ENCODE measurements around the gene KRTAP10-3. TPM values are rescaled to one million over a fixed set of nuclear protein-coding genes. Genes with fewer than 3 reads are reported as not detected.

KRTAP10-3 gene
- total and polyA plus RNA-seq, 9 of the 15 experiments (the other 6 are each of a cell fraction or from before 2014, with no cell fraction given) = not detected

DNA sequence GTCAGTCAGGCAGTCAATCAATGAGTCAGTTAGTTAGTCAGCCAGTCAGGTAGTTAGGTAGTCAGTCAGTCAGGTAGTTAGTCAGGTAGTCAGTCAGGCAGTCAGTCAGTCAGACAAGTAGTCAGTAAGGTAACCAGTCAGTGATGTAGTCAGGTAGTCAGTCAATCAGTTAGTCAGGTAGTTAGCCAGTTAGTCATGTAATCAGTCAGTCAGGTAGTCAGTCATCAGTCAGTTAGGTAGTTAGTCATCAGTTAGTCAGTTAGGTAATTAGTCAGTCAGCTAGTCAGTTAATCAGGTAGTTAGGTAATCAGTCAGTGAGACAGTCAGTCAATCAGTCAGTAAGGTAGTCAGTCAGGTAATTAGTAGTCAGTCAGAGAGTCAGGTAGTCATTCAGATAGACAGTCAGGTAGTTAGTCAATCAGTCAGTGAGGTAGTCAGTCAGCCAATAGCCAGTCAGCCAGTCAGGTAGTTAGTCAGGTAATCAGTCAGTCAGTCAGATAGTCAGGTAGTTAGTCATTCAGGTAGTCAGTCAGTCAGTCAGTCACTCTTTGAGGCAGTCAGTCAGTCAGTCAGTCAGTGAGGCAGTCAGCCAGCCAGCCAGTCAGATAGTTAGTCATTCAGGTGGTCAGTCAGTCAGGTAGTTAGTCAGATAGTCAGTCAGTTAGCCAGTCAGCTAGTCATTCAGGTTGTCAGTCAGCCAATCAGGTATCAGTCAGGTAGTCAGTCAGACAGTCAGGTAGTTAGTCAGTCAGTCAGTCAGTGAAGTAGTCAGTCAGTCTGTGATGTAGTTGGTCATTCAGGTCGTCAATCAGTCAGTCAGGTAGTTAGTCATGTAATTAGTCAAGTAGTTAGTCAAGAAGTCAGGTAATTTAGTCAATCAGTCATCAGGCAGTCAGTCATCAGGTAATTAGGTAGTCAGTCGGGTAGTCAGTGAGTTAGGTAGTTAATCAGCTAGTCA, 33.9 kb downstream of the KRTAP10-3 start (continued):
- TF ChIP-seq, protein P1, sequence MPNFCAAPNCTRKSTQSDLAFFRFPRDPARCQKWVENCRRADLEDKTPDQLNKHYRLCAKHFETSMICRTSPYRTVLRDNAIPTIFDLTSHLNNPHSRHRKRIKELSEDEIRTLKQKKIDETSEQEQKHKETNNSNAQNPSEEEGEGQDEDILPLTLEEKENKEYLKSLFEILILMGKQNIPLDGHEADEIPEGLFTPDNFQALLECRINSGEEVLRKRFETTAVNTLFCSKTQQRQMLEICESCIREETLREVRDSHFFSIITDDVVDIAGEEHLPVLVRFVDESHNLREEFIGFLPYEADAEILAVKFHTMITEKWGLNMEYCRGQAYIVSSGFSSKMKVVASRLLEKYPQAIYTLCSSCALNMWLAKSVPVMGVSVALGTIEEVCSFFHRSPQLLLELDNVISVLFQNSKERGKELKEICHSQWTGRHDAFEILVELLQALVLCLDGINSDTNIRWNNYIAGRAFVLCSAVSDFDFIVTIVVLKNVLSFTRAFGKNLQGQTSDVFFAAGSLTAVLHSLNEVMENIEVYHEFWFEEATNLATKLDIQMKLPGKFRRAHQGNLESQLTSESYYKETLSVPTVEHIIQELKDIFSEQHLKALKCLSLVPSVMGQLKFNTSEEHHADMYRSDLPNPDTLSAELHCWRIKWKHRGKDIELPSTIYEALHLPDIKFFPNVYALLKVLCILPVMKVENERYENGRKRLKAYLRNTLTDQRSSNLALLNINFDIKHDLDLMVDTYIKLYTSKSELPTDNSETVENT (CRISPR knock-in tag; IDR thresholded peaks at IDR 0.05) = peak; percentile 13
- TF ChIP-seq, protein P2, sequence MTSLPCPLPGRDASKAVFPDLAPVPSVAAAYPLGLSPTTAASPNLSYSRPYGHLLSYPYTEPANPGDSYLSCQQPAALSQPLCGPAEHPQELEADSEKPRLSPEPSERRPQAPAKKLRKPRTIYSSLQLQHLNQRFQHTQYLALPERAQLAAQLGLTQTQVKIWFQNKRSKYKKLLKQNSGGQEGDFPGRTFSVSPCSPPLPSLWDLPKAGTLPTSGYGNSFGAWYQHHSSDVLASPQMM (CRISPR knock-in tag; IDR thresholded peaks at IDR 0.05) = peak; percentile 11; the same call in 1 of the 2 replicates
- TF ChIP-seq OTX1 (CRISPR knock-in tag; IDR thresholded peaks at IDR 0.05) (peak; percentile 21; the same call in 1 of the 2 replicates), ILF3 (IDR thresholded peaks at IDR 0.05; ENCODE audit: borderline replicate concordance) (no peak)
